Stimulated activated CD4-positive, alpha-beta T cell treated with anti-CD3 and anti-CD28 coated beads, Interleukin-15, amount 100 ng/mL, for 24 hours (primary cell): Measurements from ENCODE around the gene TRIM72.
"Not testable (repeated sequence)": the region's sequence is repeated elsewhere in the genome, so short reads cannot be mapped to it uniquely, and the experiment has no call there.

ENCODE experiments used
- DNase-seq: peaks from one replicate; pipeline ENCODE4 v3.0.0-alpha.2; 2020

Gene TRIM72

GRCh38 chr16:31215287-31216162 is 1.6 kb downstream of the TRIM72 start:
- DNase-seq: peak; percentile 40

DNA sequence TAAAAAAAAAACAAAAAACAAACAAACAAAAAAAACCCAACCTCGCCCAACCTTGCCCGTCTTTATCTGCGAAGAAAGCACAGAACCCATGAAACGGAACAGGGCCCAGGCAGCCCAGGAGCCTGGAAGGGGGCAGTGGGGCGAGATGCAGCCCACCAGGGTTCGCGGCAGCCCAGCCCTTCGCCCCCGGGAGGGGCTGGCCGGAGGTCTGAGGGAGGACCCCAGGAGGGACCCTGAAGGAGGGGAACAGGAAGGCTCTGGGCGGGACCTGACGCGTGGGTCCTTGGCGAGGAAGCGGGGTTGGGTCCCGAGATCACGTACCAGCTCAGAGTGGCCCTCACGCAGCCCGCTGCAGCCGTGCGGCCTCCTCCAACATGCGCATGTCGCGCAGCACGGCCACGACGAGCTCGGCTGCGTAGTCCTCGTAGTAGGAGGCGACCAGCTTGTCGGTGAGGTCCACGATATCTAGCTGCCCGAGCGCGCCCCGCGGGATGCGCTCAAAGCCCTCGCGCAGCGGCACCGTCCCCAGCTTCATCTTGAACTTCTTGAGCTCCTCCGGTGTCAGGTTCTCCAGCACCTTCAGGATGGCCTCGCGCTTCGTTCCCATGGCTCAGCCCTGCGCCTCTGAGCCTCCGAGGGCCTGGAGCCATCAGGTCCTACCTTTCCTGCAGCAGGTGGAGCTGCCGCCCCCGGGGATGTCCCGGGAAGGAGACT is 2.7 kb downstream of the TRIM72 start, which contains the start of gene PYDC1:
TSS of gene PYDC1 (minus strand) at position 714 of the 714 bp plus-strand sequence. CDS start at position 607, 107 bp downstream.
- peak; percentile 34 for DNase-seq

GRCh38 chr16:31217136-31217530 is 3.2 kb downstream of the TRIM72 start:
- no peak for DNase-seq

- no peak for DNase-seq
These were observed 5.3 kb downstream of the TRIM72 start for GRCh38 chr16:31219154-31219741.

DNA sequence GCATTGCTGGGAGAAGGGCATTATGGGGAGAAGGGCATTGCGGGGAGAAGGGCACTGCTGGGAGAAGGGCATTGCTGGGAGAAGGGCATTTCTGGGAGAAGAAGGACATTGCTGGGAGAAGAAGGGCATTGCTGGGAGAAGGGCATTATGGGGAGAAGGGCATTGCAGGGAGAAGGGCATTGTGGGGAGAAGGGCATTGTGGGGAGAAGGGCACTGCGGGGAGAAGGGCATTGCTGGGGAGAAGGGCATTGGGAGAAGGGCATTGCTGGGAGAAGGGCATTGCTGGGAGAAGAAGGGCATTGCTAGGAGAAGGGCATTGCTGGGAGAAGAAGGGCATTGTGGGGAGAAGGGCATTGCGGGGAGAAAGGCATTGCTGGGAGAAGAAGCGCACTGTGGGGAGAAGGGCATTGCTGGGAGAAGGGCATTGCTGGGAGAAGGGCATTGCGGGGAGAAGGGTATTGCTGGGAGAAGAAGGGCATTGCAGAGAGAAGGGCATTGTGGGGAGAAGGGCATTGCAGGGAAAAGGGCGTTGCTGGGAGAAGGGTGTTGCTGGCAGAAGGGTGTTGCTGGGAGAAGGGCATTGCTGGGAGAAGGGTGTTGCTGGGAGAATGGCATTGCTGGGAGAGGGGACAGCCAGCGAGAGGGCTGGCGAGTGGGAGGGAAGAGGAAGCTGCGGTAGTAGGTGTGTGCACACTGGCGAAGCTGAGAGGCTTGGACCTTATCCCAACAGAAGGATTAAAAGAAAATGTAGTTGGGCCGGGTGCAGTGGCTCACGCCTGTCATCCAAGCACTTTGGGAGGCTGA is 7.6 kb downstream of the TRIM72 start:
- no peak for DNase-seq

GRCh38 chr16:31223044-31223443 is 9.1 kb downstream of the TRIM72 start:
- no peak for DNase-seq

DNA sequence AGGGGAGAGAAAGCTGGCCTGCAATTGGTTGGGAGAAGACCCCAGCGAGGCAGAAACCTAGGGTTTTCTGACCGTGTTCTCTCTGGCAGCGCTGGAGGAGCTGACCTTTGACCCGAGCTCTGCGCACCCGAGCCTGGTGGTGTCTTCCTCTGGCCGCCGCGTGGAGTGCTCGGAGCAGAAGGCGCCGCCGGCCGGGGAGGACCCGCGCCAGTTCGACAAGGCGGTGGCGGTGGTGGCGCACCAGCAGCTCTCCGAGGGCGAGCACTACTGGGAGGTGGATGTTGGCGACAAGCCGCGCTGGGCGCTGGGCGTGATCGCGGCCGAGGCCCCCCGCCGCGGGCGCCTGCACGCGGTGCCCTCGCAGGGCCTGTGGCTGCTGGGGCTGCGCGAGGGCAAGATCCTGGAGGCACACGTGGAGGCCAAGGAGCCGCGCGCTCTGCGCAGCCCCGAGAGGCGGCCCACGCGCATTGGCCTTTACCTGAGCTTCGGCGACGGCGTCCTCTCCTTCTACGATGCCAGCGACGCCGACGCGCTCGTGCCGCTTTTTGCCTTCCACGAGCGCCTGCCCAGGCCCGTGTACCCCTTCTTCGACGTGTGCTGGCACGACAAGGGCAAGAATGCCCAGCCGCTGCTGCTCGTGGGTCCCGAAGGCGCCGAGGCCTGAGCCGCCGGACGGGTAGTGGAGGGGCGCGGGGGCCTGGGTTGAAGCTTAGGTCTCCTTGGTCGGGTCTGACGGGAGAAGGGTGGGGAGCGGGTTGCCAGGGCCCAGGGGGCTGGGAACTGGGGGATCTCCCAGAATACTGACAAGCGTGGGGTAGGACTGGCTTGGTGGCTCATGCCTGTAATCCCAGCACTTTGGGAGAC is 10.4 kb downstream of the TRIM72 start:
- DNase-seq: no peak

GRCh38 chr16:31225193-31225592 is 11.3 kb downstream of the TRIM72 start:
- DNase-seq: no peak

DNA sequence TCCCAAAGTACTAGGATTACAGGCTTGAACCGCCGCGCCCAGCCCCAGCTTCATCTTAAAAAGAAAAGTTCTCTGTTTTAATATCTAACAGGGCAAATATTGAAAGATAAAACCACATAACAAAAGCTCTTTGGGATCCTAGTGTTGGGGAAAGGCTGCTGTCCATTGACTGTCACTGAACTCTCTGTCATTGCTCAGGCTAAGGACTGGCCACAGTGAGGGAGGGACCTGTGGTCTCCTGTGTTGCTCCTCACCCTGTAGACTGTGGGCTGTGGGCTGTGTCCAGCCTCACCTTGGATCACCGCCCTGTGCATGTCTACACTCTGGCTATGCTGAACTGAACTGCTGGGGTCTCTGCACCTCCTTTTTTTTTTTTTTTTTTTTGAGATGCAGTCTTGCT is 14.3 kb downstream of the TRIM72 start:
- no peak for DNase-seq

DNA sequence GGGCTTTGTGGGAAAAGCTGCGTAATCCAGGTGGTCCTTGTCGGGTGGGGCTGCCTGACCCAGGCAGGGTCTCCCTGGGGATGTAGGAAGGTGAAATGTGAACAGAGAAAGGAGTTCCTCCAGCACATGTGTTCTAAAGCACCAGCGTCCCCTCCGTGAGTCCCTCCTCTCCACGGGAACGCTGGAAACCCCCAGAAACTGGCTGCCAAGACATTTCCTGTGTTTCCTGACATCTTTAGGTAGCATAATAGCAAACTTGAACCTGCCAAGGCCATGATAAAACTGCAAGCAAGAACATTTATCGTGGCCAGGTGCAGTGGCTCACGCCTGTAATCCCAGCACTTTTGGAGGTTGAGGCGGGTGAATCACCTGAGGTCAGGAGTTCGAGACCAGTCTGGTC is 15.6 kb downstream of the TRIM72 start:
- DNase-seq: no peak

DNA sequence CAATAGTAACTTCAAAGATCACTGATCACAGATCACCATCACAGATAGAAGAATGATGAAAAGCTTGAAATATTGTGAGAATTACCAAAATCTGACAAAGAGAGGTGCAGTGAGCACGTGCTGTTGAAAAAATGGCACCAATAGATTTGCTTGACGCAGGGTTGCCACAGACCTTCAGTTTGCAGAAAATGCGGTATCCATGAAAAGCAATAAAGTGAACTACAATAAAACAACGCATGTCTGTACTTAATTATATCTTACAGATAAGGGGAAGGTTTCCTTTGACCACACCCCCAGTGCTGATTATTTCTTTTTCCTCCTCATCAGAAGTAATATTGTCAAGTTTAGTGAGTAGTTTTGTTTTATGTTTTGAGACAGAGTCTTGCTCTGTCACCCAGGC is 24.1 kb downstream of the TRIM72 start:
- DNase-seq: no peak

DNA sequence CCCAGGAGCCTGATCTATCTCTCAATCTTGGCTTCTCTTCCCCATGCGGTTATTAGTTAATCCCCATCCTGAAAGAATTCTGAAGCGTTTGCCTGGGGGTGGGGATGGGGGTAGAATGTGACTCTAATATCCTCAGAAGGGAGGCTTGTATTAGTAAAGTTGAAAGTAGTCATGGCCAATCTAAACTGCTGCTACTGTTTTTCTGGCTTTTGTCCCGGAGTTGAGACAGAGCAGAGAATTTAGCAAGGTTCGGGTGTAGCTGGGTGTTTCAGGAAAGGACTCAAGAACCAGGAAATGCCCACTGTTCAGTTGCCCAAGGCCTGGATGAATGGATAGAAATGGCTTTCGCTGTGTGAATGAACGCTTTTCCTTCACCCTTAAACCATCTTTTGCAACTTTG is 28.3 kb downstream of the TRIM72 start:
- no peak for DNase-seq

DNA sequence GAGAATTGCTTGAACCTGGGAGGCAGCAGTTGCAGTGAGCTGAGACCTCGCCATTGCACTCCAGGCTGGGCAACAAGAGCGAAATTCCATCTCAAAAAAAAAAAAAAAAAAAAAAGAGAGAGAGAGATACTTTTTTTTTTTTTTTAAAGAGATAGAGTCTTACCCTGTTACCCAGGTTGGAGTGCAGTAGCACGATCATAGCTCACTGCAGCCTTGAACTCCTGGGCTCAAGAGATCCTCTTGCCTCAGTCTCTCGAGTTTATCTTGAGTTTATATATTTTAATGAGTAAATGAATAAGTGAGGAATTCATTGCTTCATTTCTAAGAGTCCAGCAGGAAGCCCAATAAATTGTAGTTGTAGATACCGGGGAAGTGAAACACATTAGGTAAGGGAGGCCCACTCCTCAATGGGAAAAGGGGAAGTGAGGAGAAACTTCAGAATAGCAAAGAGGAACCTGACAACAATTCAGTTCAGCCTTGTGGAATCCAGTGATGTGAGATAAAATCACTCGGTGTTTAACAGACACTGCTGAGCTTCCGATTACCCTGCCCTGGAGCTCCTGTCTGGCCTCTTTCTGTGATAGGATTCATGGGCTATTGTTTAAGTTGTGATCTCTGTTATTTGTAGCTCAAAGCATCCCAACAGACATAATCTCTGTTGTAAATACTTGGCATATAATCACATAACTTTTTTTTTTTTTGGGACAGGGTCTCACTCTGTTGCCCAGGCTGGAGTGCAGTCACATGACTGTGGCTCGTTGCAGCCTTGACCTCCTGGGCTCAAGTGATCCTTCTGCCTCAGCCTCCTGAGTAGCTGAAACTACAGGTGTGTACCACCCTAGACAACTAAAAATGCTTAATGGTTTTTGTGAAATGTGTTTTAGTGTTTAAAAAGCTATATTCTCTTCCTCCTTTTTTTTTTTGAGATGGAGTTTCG is 30.1 kb downstream of the TRIM72 start:
- DNase-seq: no peak

GRCh38 chr16:31245598-31245997 is 31.7 kb downstream of the TRIM72 start:
- not testable (repeated sequence) for DNase-seq

DNA sequence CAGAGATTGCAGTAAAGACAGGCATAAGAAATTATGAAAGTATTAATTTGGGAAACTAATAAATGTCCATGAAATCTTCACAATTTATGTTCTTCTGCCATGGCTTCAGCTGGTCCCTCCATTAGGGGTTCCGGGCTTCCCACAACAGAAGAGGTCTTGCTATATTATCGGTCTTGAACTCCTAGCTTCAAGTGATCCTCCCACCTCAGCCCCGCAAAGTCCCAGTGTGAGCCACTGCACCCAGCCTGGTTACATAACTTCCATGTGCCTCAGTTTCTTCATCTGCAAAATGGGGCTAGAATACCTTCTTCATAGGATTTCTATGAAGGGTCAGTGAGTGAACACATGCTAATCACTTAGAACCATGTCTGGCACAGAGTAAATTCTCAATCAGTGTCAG is 32.4 kb downstream of the TRIM72 start:
- no peak for DNase-seq

DNA sequence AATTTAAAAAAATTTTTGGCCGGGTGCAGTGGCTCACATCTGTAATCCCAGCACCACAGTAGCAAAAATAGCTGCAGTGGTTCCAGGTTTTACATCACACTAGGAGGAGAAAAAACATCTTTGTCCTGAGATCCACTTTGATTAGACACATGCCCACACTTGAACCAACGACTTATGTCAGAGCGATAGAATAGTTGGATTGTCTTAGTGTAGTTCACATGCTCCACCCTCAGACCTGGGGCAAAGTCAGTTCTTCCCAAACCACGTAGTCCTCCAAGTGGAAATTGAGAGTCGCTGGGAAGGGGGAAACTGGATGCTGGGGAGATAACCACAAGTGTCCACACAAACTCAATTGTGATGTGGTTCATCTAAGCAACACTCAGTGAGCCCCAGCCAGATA is 34.4 kb downstream of the TRIM72 start:
- DNase-seq: no peak

DNA sequence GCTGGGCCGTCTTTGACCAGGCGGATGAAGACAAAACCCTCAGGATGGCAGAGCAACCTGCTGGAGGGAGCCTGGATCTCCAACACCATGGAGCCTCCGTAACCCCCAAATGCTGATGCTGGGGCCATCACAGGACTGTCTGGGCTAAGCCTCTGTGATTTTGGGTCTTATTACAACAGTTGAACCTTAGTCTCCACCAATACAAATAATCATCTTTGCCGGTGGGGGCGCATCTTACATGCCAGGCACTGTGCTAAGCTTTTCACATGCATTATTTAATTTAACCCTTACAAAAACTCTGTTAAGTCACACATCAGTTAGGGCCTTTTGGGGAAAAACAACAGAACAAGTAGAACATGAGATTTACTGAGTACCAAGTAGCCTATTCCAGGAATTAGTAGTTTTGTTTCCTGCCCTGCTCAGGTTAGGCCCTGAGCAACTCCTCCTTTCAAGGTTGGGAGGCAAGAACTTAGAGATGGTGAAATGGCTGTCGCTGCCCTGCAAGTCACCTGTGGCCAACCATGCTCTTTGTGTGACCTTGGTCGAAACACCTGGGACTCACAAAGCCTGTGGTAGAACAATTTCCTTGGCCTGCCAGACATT is 37.0 kb downstream of the TRIM72 start:
- DNase-seq: no peak

DNA sequence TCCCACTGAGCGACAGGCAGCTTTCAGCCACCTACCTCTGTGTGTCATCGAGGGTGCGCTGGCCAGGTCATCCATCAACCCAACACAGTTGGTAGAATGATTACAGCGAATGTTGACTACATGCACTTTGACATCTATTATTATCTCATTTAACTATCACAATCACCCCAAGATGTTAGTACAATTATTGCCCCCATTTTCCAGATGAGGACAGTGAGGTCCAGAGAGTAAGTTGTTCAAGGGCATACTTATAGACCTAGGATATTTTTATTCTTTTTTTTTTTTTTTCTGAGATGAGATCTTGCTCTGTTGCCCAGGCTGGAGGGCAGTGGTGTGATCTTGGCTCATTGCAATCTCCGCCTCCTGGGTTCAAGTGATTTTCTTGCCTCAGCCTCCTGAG is 37.5 kb downstream of the TRIM72 start:
- DNase-seq: no peak

DNA sequence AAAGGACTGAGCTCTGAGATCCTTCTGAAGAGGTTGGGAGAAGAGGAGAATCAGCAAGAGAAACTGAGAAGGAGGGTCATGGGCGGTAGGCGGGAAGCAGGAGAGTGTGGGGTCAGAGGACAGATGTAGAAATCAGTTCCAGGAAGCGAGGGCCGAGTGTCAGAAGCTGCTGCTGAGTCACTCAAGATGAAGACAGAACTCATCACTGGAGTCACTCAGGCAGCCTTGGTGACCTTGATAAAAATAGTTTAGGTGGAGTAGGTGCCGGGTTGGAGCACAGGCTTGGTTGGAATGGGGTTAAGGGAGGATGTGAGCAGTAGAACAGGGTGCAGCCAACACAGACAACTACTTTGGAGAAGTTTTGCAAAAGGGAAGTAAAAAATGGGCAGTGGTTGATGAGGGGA is 39.7 kb downstream of the TRIM72 start:
- peak; percentile 52 for DNase-seq

- no peak for DNase-seq
These were observed 42.5 kb downstream of the TRIM72 start for GRCh38 chr16:31256466-31256865.
